Transverse colon (tissue), 4 donors: ENCODE data around the gene PTPRJ. TPM values are rescaled to one million over a fixed set of nuclear protein-coding genes. Genes with fewer than 3 reads are reported as not detected.

Experiments used
- DNase-seq: peaks from one replicate; pipeline ENCODE4 v3.0.0-alpha.2; 2019
- H3K27ac ChIP-seq, 4 donors: fragments of 200-600 bp; sonication (generic); 2 replicates each; pipeline ENCODE4 v1.5.1; 2016 to 2018; ENCODE audit warnings: inconsistent platforms in 4 of 4
- H3K27me3 ChIP-seq: fragments of 200-600 bp; sonication (generic); 2 replicates; pipeline ENCODE4 v1.5.1; 2017; ENCODE audit warnings: inconsistent platforms
- H3K36me3 ChIP-seq, 4 donors: fragments of 200-600 bp; sonication (generic); 2 replicates each; pipeline ENCODE4 v1.5.1; 2017 to 2019; ENCODE audit warnings: inconsistent platforms in 4 of 4
- H3K4me1 ChIP-seq, 4 donors: fragments of 200-600 bp; sonication (generic); 2 replicates each; pipeline ENCODE4 v1.5.1; 2017 to 2020; ENCODE audit warnings: inconsistent platforms in 4 of 4
- H3K4me3 ChIP-seq, 4 donors: fragments of 200-600 bp; sonication (generic); 1 replicate in 1 of 4; 2 replicates in 3 of 4; pipeline versions ENCODE4 v1.5.1 to v1.6.1; 2017 to 2019; ENCODE audit warnings: inconsistent platforms in 4 of 4
- H3K9me3 ChIP-seq, 2 donors: fragments of 200-600 bp; sonication (generic); 2 replicates each; pipeline ENCODE4 v1.5.1; 2017 to 2019; ENCODE audit warnings: inconsistent platforms in 2 of 2
- CTCF ChIP-seq, 5 experiments: fragments of 200-600 bp in 3 of 5; fragments of 450-650 bp in 2 of 5; sonication (generic) in 3 of 5; IDR thresholded peaks; 1 replicate in 2 of 5; 2 replicates in 3 of 5; pipeline ENCODE4 v1.5.1; 2016 to 2017; ENCODE audit warnings: antibody characterized with exemption in 5 of 5, inconsistent platforms in 3 of 5, mild to moderate bottlenecking in 2 of 5, moderate library complexity in 1 of 5
- EP300 ChIP-seq: sonication (generic); formaldehyde crosslinking; IDR thresholded peaks from one replicate; pipeline ENCODE4 v1.6.1; 2017; ENCODE audit warnings: antibody characterized with exemption, low read depth
- POLR2A ChIP-seq: fragments of 450-650 bp; IDR thresholded peaks from one replicate; pipeline ENCODE4 v1.6.1; 2016; ENCODE audit warnings: antibody characterized with exemption, mild to moderate bottlenecking, moderate library complexity
- POLR2AphosphoS5 ChIP-seq, 3 donors: sonication (generic); formaldehyde crosslinking; IDR thresholded peaks; one replicate each; pipeline ENCODE4 v1.6.1; 2016; ENCODE audit warnings: antibody characterized with exemption in 3 of 3
- WGBS, 2 donors: methylation state at CpG; one replicate each; pipeline ENCODE4 v1.1.5; 2018; ENCODE audit warnings: low coverage in 1 of 2; 5-methylcytosine and 5-hydroxymethylcytosine counted together
- in situ Hi-C, 4 donors: fragments of 200-750 bp; cut with MboI; loops; one replicate each; pipeline versions ENCODE4 v1.15.0 to v1.15.1; 2017; ENCODE audit warnings: low sequenced_read_pairs in 3 of 4, low pct_ligation_motif_present in 1 of 4, low pct_unique_long_range_greater_than_20kb in 1 of 4
- intact Hi-C: fragments of 100-400 bp; cut with DNase I; formaldehyde crosslinking; loops from one replicate; pipeline ENCODE4 v1.15.1; 2023; ENCODE audit warnings: low total_unique reads
- total RNA-seq, 4 donors: library from RNA; depleted of rRNA; stranded (reverse); fragments of >200 nt; gene quantifications; one replicate each; pipeline ENCODE4 v1.1.0, GENCODE V29; 2016

Gene PTPRJ
- total RNA-seq, 4 donors from 2014 or later: 25.3 to 40.8 (median 31.7) TPM

GRCh38 chr11:48081151-48082010 is 101.0 kb downstream of the PTPRJ start:
- Histone ChIP-seq H3K9me3 (no peaks in the 10 kb centered on the region), H3K4me1 (peaks cover 0 to 19% (median under 1%) of the 10 kb centered on the region in 4 donors), H3K4me3 (no peak overlapping the region), H3K36me3 (no peaks in the 10 kb centered on the region), H3K27ac (peak overlapping the region in 3 of 4 donors; percentile 33 to 62 (median 36)), H3K27me3 (no peaks in the 10 kb centered on the region)
- peak in 1 of 3 donors; percentile 11 for TF ChIP-seq POLR2AphosphoS5 (IDR thresholded peaks at IDR 0.05)
- no peak for TF ChIP-seq EP300
- TF ChIP-seq POLR2A: no peak
- in situ Hi-C loops: no loop called here
- intact Hi-C loops: no loop called here
- no peak for DNase-seq
- 47 to 63% methylated on average over 2 to 19 of the region's 19 CpGs for WGBS, 2 donors

DNA sequence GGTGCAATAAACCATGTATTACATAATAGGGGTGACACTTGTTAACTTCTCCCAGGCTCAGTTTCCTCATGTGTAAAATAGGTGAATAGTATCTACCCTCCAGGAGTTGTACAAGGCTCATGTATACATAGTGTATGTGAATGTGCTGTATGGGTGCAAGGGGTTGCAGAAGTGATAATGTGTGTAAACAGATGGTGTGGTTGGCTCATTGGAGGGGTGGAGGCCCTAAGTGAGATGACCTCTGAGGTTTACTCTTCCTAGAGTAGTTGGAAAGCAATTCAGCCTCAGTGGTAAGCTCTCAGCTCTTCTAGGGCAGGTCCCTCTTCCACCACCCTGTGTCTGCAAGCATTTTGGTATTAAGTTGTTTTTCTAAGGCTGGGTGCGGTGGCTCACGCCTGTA is 102.4 kb downstream of the PTPRJ start:
- Histone ChIP-seq H3K27me3 (no peaks in the 10 kb centered on the region), H3K4me1 (peaks cover 3 to 28% (median 4%) of the 10 kb centered on the region in 4 donors), H3K9me3 (no peaks in the 10 kb centered on the region), H3K4me3 (no peak overlapping the region), H3K27ac (no peak overlapping the region), H3K36me3 (no peaks in the 10 kb centered on the region)
- in situ Hi-C loops (no loop called here), intact Hi-C loops (no loop called here)
- TF ChIP-seq CTCF (IDR thresholded peaks at IDR 0.05): no peak
- no peak for TF ChIP-seq POLR2AphosphoS5 (IDR thresholded peaks at IDR 0.05)
- TF ChIP-seq EP300: no peak
- no peak for TF ChIP-seq POLR2A
- DNase-seq: no peak
- WGBS, 2 donors: 95% methylated on average over 2 of the region's 2 CpGs; no CpG with 5 or more reads in 1 of the 2 donors

- H3K4me1 ChIP-seq: peaks cover 5 to 34% (median 11%) of the 10 kb centered on the region in 4 donors
- TF ChIP-seq POLR2A (no peak), EP300 (no peak), CTCF (IDR thresholded peaks at IDR 0.05) (no peak), POLR2AphosphoS5 (IDR thresholded peaks at IDR 0.05) (no peak)
- H3K27me3 ChIP-seq: no peaks in the 10 kb centered on the region
- H3K4me3 ChIP-seq: no peak overlapping the region
- DNase-seq: no peak
- no peak overlapping the region for H3K27ac ChIP-seq
- intact Hi-C loops (no loop called here), in situ Hi-C loops (no loop called here)
- H3K36me3 ChIP-seq: no peaks in the 10 kb centered on the region
- H3K9me3 ChIP-seq: no peaks in the 10 kb centered on the region
Measured at GRCh38 chr11:48083421-48083820, 103.1 kb downstream of the PTPRJ start.

- no peak for DNase-seq
- Histone ChIP-seq H3K36me3 (no peaks in the 10 kb centered on the region), H3K4me1 (peaks cover 5 to 35% (median 13%) of the 10 kb centered on the region in 4 donors), H3K9me3 (no peaks in the 10 kb centered on the region), H3K4me3 (no peak overlapping the region), H3K27me3 (no peaks in the 10 kb centered on the region), H3K27ac (no peak overlapping the region)
- in situ Hi-C loops: no loop called here
- WGBS, 2 donors: 90% methylated on average over 4 of the region's 4 CpGs; no CpG with 5 or more reads in 1 of the 2 donors
- intact Hi-C loops: no loop called here
- TF ChIP-seq EP300 (no peak), POLR2A (no peak), POLR2AphosphoS5 (IDR thresholded peaks at IDR 0.05) (no peak), CTCF (IDR thresholded peaks at IDR 0.05) (no peak)
Measured at GRCh38 chr11:48085688-48086087, 105.3 kb downstream of the PTPRJ start.
